HEK293 (cell line): Measurements from ENCODE around the gene KTN1.

Experiments used
- CTCF ChIP-seq: fragments of 450-650 bp; formaldehyde crosslinking; IDR thresholded peaks from 2 replicates; pipeline ENCODE4 v1.5.1; 2016; ENCODE audit warnings: missing biosample characterization, missing genetic modification characterization
- HOXA7 ChIP-seq: sonication (generic); formaldehyde crosslinking; IDR thresholded peaks from 2 replicates; pipeline ENCODE4 v1.8.1; 2022; ENCODE audit warnings: missing genetic modification reagents, borderline replicate concordance
- PATZ1 ChIP-seq: fragments of 450-650 bp; formaldehyde crosslinking; IDR thresholded peaks from 2 replicates; pipeline ENCODE4 v1.5.1; 2016; ENCODE audit warnings: missing biosample characterization, missing genetic modification characterization
- ZBTB21 ChIP-seq: fragments of 450-650 bp; formaldehyde crosslinking; IDR thresholded peaks from 2 replicates; pipeline ENCODE4 v1.5.1; 2017; ENCODE audit warnings: missing biosample characterization, missing genetic modification characterization
- ZNF10 ChIP-seq: fragments of 450-650 bp; formaldehyde crosslinking; IDR thresholded peaks from 2 replicates; pipeline ENCODE4 v1.5.1; 2017; ENCODE audit warnings: missing biosample characterization, missing genetic modification characterization
- ZNF114 ChIP-seq: fragments of 450-650 bp; formaldehyde crosslinking; IDR thresholded peaks from 2 replicates; pipeline ENCODE4 v1.5.0; 2017; ENCODE audit warnings: missing biosample characterization, missing genetic modification characterization
- ZNF121 ChIP-seq: fragments of 450-650 bp; formaldehyde crosslinking; IDR thresholded peaks from 2 replicates; pipeline ENCODE4 v1.5.1; 2016; ENCODE audit warnings: missing biosample characterization, missing genetic modification characterization
- ZNF24 ChIP-seq: fragments of 450-650 bp; formaldehyde crosslinking; IDR thresholded peaks from 2 replicates; pipeline ENCODE4 v1.5.1; 2016; ENCODE audit warnings: missing biosample characterization, missing genetic modification characterization
- ZNF311 ChIP-seq: fragments of 450-650 bp; formaldehyde crosslinking; IDR thresholded peaks from 2 replicates; pipeline ENCODE4 v1.5.1; 2017; ENCODE audit warnings: missing biosample characterization, missing genetic modification characterization, borderline replicate concordance
- ZNF654 ChIP-seq: fragments of 450-650 bp; formaldehyde crosslinking; IDR thresholded peaks from 2 replicates; pipeline ENCODE4 v1.5.1; 2016; ENCODE audit warnings: low read depth, missing biosample characterization, missing genetic modification characterization
- ZNF791 ChIP-seq: fragments of 450-650 bp; formaldehyde crosslinking; IDR thresholded peaks from 2 replicates; pipeline ENCODE4 v1.5.1; 2016; ENCODE audit warnings: missing biosample characterization, missing genetic modification characterization

GRCh38 chr14:55731881-55732498 is 152.0 kb downstream of the KTN1 start:
- no peak for TF ChIP-seq CTCF
- TF ChIP-seq HOXA7 = no peak
- no peak for TF ChIP-seq ZBTB21 (tag by site-specific recombination)
- TF ChIP-seq ZNF10 (tag by site-specific recombination) = no peak
- no peak for TF ChIP-seq PATZ1 (tag by site-specific recombination)
- no peak for TF ChIP-seq ZNF791 (tag by site-specific recombination)
- no peak for TF ChIP-seq ZNF311 (tag by site-specific recombination)
- no peak for TF ChIP-seq ZNF114 (tag by site-specific recombination)
- TF ChIP-seq ZNF654 (tag by site-specific recombination) = peak; percentile 46
- no peak for TF ChIP-seq ZNF121 (tag by site-specific recombination)
- no peak for TF ChIP-seq ZNF24 (tag by site-specific recombination)
